NCI-H2171 treated with DMSO at 0.1 percent for 48 hours (cell line): ENCODE measurements around the gene PTPRN2.
"Not testable (repeated sequence)": the region's sequence is repeated elsewhere in the genome, so short reads cannot be mapped to it uniquely, and the experiment has no call there.

Source experiments
- DNase-seq: peaks from one replicate; lab custom pipeline; 2025; lab: John Stamatoyannopoulos, UW

Gene PTPRN2

DNA sequence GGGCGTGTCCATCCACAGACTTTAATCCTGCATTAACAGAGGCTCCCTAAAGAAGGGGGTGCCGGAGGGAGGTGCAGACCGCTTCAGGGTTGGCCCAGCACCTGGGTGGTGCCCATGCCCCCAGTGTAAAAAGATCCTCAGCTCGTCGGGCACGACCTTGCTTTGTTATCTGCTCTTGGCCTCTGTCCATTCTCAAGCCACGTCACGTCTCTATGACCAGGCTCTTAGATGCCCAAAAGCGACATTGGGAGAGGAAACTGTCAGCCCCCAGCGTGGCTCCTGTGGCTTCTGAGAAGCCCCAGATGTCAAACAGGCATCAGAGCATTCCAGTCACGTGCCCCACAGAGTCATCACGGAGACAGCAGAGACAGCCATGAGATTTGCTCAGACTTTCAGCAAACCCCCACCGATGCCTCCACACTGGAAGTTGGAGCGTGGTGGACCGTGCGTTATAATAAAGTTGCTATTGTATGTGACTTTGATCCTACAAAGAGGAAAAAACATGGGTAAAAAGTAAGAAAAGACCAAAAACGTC is 55.5 kb downstream of the PTPRN2 start:
- no peak for DNase-seq

DNA sequence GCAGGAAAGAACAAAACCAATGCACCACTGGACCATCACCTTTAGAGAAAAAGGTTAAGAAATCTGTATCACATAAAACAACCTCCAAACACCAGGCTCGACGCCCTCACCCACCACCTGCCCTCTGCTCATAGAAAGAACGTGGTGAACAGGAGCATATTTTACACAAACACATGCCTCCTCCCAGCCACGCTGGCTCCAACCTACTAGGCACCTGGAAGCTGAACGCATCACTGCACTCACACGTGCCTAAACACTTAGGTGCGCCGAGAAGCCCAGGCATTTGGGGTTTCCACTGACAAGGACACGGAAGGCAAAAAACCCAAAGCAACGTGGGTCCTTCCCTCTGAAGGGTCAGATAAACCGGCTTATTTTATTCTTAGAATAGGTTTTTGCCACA is 56.0 kb downstream of the PTPRN2 start:
- peak; percentile 88 for DNase-seq

DNA sequence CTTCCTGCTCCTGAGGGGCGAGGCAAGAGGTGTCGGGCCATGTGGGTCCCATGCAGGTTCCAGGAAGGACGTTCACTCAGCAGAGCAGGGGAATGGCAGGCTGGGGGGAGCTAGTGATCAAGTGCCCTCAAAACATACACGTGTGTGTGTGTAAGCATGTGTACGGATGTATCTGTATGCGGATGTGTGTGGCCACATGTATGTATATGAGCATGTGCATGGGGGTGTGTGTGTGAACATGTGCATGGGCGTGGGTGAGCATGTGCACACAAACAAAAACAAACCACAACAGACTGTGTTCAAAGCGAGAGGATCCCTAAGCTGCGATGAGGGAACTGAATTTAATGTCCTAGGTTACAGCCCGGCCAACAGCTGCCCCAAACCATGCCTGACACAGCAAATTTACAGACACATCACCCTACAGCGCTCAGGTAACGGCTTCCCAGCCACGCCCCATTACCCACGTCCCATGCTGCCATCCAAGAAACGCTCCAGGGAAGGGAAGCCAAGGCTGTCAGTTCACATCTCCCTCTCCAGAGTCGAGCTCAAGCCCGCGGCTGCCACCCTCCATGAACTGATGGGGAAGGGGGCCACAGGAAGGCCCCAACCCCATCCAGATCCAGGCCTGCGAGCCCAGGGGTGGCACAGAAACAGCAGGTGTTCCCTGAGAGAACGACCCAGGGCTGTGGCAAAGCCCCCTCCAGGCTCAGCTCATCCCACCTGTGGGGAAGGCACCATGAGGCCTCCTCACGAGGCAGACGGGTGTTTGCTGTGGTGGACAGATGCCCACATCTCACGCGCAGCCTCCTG is 56.6 kb downstream of the PTPRN2 start:
- DNase-seq = peak; percentile 34

DNA sequence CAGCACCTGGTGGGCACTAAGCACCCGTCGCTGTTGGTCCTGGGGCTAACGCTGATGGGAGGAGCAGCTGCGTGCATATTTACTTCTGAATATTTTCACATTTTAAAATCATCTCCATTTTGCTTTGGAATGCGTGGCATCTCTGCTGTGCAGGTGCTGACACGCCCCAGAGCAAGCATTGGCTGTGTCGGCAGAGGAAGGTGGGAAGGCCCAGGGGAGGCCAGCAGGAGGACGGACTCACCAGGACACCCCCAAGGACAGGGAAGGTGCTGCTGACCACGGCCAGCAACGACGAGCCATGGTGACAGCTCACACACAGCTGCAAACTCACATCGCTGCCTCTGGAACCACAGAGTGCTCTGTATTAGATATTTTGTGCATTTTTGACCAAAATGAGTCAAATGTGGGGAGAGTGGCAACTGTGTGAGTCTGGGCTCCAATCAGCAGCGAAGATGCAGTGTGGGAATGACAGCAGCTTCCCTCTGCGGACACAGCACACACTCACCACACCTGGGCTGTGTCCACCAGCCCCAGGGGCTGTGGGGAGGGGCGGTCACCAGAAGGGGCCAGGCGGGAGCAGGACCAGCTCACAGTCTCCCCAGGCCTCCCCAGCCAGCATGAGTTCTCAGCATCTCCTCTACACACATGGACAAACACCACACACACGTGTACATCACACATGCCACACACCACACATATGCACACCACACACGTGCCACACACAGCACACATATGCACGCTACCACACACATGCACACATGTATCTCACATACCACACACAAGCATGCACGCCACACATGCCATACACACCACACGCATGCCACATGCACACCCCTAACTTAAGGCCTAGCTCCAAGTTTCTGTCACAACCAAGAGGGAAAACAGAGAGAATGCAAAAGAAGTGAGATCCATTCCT is 58.2 kb downstream of the PTPRN2 start:
- DNase-seq = no peak

DNA sequence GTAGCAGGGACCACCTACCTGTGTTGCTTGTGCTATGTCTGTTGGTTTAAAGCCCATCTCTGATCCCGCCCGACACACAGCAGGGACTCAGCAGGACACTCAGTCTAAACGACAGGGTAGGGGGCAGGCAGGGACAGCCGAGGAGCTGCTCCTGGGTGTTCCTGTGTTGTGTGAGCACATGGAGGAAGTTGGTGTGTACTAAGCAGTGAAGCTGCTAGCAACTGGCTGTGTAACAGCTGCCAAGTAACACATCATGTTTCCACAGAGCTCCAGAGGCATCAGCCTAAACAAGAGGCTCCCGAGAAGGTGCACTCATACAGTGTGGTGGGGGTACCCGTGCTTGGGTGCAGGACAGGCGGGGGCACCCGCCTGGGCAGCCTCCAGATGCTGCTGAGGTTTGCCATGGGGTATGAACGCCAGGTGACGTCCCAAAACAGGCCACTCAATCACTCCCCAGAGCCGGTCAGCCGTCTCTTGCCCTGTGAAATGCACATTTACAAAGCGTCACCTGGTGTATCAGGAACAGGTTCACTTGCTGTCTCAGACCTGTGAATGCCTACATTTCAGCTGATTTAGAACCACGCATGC is 59.6 kb downstream of the PTPRN2 start:
- no peak for DNase-seq

DNA sequence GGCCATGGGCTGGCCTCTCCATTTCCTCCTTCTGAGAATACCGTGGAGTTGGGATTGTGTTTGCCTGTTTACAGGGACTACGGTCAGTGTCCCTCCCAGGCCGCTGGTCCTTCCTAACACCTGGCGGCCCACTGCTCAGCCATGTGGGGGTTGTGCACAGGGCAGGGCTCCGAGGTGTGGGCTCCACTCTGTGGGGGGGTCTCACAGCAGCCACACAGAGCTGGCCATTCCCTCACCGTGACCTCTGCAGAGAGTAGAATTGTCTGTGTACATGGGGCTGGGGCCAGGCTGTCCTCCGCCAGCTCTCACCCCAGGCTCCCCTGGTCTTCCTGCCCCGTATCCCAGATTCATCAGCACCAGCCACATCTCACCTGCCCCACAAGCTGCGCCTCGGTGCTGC is 60.1 kb downstream of the PTPRN2 start:
- no peak for DNase-seq

DNA sequence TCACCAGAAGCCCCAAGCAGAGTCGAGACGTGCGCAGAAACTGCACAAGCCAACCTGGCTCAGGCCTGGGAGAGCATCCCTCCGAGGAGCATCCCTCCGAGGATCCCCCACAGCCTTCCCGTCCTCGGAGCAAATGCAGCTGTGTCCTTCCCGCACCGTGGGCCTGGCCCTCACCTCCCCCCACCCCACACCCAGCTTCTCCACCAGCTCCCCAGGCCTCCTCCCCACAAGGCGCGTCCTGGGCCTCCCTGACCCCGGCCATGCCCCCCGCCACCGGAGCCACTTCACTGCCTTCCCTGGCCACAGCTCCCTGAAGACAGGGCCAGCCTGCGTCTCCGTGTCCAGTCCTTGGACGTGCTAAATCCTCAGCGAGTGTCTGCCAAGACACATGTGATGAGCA is 60.6 kb downstream of the PTPRN2 start:
- no peak for DNase-seq

DNA sequence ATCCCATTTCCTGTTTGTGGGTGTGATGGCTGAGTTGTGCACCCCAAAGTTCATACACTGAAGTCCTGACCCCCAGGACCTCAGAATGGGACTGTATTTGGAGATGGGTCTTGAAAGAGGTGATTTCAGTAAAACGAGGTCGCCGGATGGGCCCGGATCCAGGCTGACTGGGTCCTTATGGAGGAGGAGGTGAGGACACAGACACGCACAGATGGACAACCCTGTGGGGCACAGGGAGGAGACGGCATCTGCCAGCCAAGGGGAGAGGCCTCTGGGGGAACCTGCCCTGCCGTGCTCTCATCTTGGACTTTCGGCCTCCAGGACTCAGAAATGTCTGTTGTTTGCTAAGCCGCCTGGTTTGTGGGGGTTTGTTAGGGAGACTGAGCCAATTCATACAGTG is 61.1 kb downstream of the PTPRN2 start:
- no peak for DNase-seq

DNA sequence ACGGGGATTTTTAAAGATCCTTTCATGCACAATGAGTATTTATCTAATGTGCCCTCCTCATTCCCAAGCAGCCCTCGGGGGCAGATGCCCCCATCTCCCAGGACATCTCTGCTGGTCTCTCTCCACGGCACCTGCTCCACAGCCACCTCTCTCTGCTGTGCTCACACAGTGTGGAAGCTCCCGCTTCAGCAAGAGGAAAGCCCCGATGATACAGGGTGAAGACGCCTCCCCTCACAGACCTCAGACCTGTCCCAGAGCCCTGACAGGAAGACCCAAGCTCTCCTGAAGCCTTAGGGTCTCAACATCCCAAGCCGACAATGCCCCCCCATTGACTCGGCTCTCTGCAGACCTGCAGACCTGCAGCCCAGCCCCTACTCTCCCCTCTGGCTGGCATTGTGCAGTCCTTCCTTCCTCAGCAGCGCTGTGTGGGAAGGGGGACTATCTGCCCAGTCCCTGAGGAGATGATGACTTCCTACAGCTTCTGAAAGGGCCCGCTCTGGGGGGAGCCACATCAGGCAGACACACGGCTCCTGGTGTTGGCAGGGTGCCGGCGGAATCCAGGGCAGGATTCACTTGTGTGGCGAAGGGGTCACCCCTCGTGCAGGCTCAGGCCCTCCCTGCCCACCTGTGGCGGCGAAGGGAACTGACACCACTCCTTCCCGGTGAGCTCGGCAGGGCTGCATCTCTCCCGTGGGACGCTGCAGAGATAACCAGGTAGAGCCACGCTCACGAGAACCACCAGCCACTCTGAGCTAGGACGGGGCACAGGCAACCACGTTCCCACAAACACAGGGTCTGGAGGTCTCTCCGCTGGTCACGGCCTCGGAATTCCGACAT is 61.8 kb downstream of the PTPRN2 start:
- DNase-seq = no peak

DNA sequence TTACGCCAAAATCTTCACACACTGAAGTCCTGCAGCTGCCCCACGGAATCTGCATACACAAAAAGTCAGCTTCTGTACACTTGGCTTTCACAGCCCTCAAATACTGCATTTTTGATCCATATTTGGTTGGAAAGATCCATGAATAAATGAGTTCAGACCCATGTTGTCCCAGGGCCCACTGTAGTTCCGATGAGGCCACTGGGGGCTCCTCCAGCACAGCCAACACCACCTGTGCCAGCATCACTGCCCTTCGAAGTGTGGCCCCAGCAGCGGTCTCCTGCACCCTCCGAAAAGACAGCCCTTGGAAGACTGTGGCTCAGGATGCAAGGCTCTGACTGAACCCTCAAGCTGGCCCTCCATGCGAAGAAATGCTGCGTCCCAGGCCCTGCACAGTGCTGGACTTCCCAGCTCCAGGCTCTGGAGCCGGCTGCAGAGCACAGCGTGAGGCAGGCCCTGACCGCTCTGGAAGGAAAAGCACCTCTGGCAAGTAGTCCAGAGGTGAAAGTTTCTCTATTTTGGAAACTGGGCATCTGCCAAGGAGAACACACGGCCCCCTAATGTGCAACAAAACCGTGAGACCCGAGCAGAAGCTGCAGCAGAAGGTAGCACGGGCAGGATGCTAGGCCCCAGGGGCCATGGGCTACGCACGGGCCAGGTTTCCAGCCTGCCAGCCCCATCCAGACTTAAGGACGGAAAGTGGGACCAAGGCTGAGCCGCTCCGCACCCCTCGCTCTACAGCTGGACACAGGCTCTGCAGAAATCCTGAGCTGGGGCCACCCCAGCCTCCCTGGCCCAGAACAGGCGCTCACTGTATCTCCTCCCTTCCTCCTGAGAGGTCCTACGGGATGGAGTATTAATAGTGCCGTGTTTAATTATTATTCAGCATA is 62.6 kb downstream of the PTPRN2 start:
- DNase-seq = no peak

DNA sequence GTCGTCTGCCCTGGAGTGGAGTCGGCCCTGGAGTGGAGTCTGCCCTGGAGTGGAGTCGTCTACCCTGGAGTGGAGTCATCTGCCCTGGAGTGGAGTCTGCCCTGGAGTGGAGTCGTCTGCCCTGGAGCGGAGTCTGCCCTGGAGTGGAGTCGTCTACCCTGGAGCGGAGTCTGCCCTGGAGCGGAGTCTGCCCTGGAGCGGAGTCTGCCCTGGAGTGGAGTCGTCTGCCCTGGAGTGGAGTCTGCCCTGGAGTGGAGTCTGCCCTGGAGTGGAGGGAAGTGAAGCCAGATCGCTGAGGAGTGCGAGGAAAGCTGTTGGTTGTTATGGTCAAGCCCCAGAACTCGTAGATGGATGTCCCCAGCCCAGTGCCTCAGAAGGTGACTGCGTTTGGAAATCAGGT is 63.3 kb downstream of the PTPRN2 start:
- peak; percentile 87 for DNase-seq

DNA sequence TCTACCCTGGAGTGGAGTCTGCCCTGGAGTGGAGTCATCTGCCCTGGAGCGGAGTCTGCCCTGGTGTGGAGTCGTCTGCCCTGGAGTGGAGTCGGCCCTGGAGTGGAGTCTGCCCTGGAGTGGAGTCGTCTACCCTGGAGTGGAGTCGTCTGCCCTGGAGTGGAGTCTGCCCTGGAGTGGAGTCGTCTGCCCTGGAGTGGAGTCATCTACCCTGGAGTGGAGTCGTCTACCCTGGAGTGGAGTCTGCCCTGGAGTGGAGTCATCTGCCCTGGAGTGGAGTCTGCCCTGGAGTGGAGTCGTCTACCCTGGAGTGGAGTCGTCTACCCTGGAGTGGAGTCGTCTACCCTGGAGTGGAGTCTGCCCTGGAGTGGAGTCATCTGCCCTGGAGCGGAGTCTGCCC is 63.7 kb downstream of the PTPRN2 start:
- DNase-seq = peak; percentile 72

DNA sequence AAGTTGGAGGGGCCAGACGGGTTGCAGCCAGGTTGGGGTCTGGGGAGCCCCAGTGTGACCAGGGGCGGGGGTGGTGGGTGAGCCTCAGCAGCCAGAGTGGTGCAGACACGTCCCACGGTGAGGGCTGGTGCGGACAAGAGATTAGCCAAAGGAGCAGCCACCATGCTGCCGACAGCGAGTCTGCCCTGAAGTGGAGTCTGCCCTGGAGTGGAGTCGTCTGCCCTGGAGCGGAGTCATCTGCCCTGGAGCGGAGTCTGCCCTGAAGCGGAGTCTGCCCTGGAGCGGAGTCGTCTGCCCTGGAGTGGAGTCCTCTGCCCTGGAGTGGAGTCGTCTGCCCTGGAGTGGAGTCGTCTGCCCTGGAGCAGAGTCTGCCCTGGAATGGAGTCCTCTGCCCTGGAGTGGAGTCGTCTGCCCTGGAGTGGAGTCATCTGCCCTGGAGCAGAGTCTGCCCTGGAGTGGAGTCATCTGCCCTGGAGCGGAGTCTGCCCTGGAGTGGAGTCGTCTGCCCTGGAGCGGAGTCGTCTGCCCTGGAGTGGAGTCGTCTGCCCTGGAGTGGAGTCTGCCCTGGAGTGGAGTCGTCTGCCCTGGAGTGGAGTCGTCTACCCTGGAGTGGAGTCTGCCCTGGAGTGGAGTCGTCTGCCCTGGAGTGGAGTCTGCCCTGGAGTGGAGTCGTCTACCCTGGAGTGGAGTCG is 64.3 kb downstream of the PTPRN2 start:
- peak; percentile 70 for DNase-seq

DNA sequence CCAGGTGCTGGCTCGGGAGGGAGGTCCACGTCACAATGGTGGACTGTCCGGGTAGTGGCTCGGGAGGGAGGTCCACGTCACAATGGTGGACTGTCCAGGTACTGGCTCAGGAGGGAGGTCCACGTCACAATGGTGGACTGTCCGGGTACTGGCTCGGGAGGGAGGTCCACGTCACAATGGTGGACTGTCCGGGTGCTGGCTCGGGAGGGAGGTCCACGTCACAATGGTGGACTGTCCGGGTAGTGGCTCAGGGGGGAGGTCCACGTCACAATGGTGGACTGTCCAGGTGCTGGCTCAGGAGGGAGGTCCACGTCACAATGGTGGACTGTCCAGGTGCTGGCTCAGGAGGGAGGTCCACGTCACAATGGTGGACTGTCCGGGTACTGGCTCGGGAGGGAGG is 65.8 kb downstream of the PTPRN2 start:
- DNase-seq = not testable (repeated sequence)

DNA sequence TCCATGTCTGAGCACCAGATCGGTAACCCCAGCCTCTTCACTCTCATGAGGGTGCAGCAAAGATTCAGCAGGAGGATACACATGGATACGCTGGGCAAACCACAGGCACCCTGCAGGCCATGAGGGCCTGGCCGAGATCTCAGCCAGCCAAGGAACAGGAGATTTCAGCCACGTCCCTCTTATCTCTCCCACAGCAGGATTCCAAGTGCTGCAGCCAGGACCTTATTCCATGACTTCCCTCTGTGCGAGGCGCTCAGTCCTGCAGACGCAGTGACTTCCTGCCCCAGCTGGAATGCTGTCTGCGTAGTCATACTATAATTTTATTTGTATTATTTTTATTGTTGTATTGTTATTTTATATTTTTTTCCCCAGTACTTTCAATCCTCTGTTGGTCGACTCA is 66.8 kb downstream of the PTPRN2 start:
- DNase-seq = no peak

DNA sequence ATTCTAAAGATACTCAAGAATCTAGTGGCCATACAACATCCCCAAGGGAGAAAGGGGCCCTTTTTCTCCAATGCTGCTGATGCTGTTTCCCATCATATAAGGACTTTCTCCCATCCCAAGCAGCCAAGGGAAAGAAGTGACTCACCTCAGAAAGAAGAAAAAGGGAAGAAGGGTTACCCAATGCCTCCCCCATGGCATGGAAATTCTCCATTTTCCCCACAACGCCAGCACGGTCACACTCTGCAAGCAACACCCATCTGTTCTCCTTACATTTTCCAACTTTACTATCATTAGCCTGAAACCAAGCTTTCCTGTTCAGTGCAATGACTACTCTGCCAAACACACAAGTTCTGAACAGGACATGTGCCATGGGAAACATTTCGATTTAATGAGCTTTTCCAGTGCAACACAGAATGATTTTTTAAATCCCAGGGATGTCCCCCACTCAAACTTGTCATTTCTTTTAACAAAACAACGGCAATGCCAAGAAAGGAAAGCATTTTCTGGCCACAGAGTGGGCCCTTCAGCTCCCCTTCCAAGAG is 67.9 kb downstream of the PTPRN2 start:
- DNase-seq = no peak

DNA sequence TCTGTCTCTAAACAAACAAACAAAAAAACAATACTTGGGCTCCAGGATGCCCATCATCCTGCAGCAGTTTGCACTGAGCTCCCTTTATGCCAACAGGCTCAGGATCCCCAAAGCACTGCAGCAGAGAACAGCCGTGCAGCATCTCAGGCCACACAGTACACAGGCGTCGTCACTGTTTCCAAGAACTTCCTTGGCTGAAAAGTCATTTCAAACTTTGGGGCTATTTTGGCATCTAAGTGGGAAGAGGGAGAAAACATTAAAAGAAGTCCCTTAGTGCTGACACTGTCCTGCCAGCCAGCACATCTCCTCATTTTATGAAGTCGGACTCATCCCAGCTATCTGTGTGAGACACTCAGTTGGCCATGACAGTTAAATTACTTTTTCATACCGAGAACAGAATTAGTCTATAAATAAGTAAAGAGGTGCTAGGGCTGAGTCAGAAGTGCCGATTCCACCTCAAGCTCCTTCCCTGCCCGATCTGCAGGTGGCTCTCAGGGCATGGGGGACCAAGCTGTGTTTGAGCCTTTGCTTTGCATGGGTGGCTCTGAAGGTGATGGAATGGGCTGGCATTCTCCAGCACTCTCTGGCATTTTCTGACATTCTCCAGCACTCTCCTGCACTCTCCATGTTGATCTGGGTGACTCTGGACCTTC is 68.5 kb downstream of the PTPRN2 start:
- no peak for DNase-seq

DNA sequence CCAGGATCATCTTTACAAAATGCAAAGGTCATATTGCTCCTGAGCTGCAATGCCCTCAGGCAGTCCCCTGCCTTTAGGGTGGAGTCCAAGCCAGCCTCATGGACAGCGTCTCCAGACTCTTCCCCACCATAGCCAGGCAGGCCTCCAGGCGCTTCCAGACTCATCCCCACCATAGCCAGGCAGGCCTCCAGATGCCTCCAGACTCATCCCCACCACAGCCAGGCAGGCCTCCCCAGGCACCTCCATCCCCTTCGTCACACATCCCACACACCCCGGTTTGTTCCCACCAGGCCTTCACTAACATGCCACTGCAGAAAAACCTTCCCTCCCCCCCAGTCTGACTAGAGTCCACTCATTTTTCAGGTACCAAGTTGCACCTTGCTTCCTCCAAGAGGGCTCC is 70.1 kb downstream of the PTPRN2 start:
- no peak for DNase-seq

DNA sequence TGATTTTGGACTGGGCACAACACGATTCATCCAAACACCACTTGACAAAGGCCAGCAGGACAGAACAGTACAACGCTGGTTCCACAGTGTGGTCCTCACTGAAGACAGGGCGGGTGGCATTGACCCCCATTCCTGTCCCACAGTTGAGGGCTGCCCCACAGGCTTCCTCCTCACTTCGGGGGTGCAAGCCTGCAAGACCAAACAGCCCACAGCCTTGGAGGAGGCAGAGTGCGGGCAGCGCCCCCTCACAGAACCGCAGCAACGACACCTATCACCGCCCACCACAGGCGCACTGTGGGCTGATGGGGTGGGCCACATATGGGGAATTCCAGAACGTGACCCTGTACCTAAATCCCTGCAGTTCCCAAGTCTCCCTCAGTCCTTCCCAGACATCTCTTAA is 70.6 kb downstream of the PTPRN2 start:
- DNase-seq = no peak
